Cardiac septum (tissue), 1 donor: ENCODE data around the gene APOBEC2. TPM values are rescaled to one million over a fixed set of nuclear protein-coding genes. Genes with fewer than 3 reads are reported as not detected.

Experiments
- total RNA-seq: library from RNA; stranded (reverse); fragmentation: NEBNext Ultra II Directional; extraction: Animal tissue kit (Norgen Biotek cat#: 25700); gene quantifications from one replicate; pipeline ENCODE4 v1.2.1, GENCODE V29; 2021
- donor health status: DM: no; HTN: no; CAD: no.

APOBEC2 gene
- total RNA-seq, 1 donor from 2014 or later: 174 TPM

Other genes starting within 250 kb of the APOBEC2 start
- gene UNC5CL, start 14.0 kb upstream of the APOBEC2 start, total RNA-seq: 1.0 TPM
- not detected for gene TSPO2, start 10.7 kb upstream of the APOBEC2 start, total RNA-seq
- gene OARD1, start 19.2 kb downstream of the APOBEC2 start, total RNA-seq: 15.4 TPM
- gene NFYA, start 19.8 kb downstream of the APOBEC2 start, total RNA-seq: 12.9 TPM
- not detected for gene TREML1, start 101.1 kb downstream of the APOBEC2 start, total RNA-seq
- 1.1 TPM for gene TREM2, start 109.9 kb downstream of the APOBEC2 start, total RNA-seq
- gene TREML2, start 147.9 kb downstream of the APOBEC2 start, total RNA-seq: 0.22 TPM
- gene TREML4, start 175.1 kb downstream of the APOBEC2 start, total RNA-seq: not detected
- 2.6 TPM for gene TREM1, start 233.5 kb downstream of the APOBEC2 start, total RNA-seq